Neuronal stem cell (in vitro differentiated cells): Measurements from ENCODE around the gene PPARD.

Experiments
- DNase-seq: peaks from one replicate; pipeline ENCODE4 v3.0.0-alpha.2; 2013; ENCODE audit warnings: low spot score
- H2AFZ ChIP-seq: one replicate; pipeline ENCODE4 v1.6.1; 2013; ENCODE audit warnings: mild to moderate bottlenecking, low read length, inconsistent platforms
- H2AK5ac ChIP-seq: 2 replicates; pipeline ENCODE4 v1.6.1; 2013; ENCODE audit warnings: low read depth, mild to moderate bottlenecking, inconsistent platforms, low read length, moderate library complexity, mixed read lengths
- H2BK120ac ChIP-seq: 2 replicates; pipeline ENCODE4 v1.6.1; 2013; ENCODE audit warnings: low read depth, mild to moderate bottlenecking, inconsistent platforms, low read length, moderate library complexity, mixed read lengths
- H2BK12ac ChIP-seq: one replicate; pipeline ENCODE4 v1.6.1; 2013; ENCODE audit warnings: low read length, inconsistent platforms
- H2BK15ac ChIP-seq: 2 replicates; pipeline ENCODE4 v1.6.1; 2013; ENCODE audit warnings: mild to moderate bottlenecking, low read length, inconsistent platforms, mixed read lengths
- H2BK5ac ChIP-seq: one replicate; pipeline ENCODE4 v1.6.1; 2013; ENCODE audit warnings: inconsistent platforms, mild to moderate bottlenecking, low read length, moderate library complexity
- H3K14ac ChIP-seq: one replicate; pipeline ENCODE4 v1.6.1; 2013; ENCODE audit warnings: low read length, inconsistent platforms
- H3K18ac ChIP-seq: 2 replicates; pipeline ENCODE4 v1.6.1; 2013; ENCODE audit warnings: low read length, inconsistent platforms
- H3K23ac ChIP-seq: 2 replicates; pipeline ENCODE4 v1.6.1; 2013; ENCODE audit warnings: low read depth, mild to moderate bottlenecking, mixed read lengths, low read length, inconsistent platforms; ENCODE audit not compliant: poor library complexity
- H3K27ac ChIP-seq: replicated peaks from 3 replicates; pipeline ENCODE4 v1.5.1; 2013; ENCODE audit warnings: low read length, inconsistent platforms
- H3K27me3 ChIP-seq, 3 experiments: 2 replicates each; pipeline ENCODE4 v1.6.1; 2013; ENCODE audit warnings: low read length in 3 of 3, mild to moderate bottlenecking in 2 of 3, inconsistent platforms in 1 of 3, low read depth in 1 of 3, mixed read lengths in 1 of 3, moderate library complexity in 1 of 3; ENCODE audit not compliant: control insufficient read depth in 3 of 3, insufficient read depth in 3 of 3
- H3K36me3 ChIP-seq, 2 donors: replicated peaks in 1 of 2; 2 replicates each; pipeline ENCODE4 v1.6.1; 2013; ENCODE audit warnings: low read length in 2 of 2; ENCODE audit not compliant: control insufficient read depth in 2 of 2, insufficient read depth in 2 of 2
- H3K4ac ChIP-seq: 2 replicates; pipeline ENCODE4 v1.6.1; 2013; ENCODE audit warnings: inconsistent platforms, mild to moderate bottlenecking, low read length, moderate library complexity
- H3K4me1 ChIP-seq, 2 donors: 1 replicate in 1 of 2; 2 replicates in 1 of 2; pipeline ENCODE4 v1.6.1; 2013; ENCODE audit warnings: low read length in 2 of 2, low read depth in 1 of 2; ENCODE audit not compliant: control insufficient read depth in 2 of 2, insufficient read depth in 1 of 2
- H3K4me2 ChIP-seq: one replicate; pipeline ENCODE4 v1.6.1; 2013; ENCODE audit warnings: mild to moderate bottlenecking, low read length, inconsistent platforms; ENCODE audit not compliant: insufficient read depth, poor library complexity, severe bottlenecking
- H3K4me3 ChIP-seq, 2 donors: 2 replicates each; pipeline ENCODE4 v1.5.1; 2013; ENCODE audit warnings: low read length in 2 of 2, mild to moderate bottlenecking in 2 of 2, inconsistent platforms in 1 of 2, moderate library complexity in 1 of 2
- H3K79me1 ChIP-seq: one replicate; pipeline ENCODE4 v1.6.1; 2013; ENCODE audit warnings: low read depth, mild to moderate bottlenecking, inconsistent platforms, low read length, moderate library complexity
- H3K9ac ChIP-seq: one replicate; pipeline ENCODE4 v1.6.1; 2013; ENCODE audit warnings: mild to moderate bottlenecking, low read depth, low read length, inconsistent platforms; ENCODE audit not compliant: poor library complexity
- H3K9me3 ChIP-seq, 2 donors: replicated peaks in 1 of 2; 2 replicates each; pipeline versions ENCODE3 to v1.6.1; 2013; ENCODE audit warnings: low read length in 2 of 2, mild to moderate bottlenecking in 2 of 2, inconsistent platforms in 1 of 2, low read depth in 1 of 2, mixed read lengths in 1 of 2, moderate library complexity in 1 of 2; ENCODE audit not compliant: control insufficient read depth in 2 of 2, insufficient read depth in 1 of 2
- H4K8ac ChIP-seq: one replicate; pipeline ENCODE4 v1.6.1; 2013; ENCODE audit warnings: low read depth, mild to moderate bottlenecking, inconsistent platforms, low read length, moderate library complexity
- H4K91ac ChIP-seq: one replicate; pipeline ENCODE4 v1.6.1; 2013; ENCODE audit warnings: low read length, low read depth, mild to moderate bottlenecking, inconsistent platforms; ENCODE audit not compliant: poor library complexity
- WGBS, 2 donors: extraction: QIAGEN DNeasy Blood & Tissue Kit; methylation state at CpG; one replicate each; pipeline ENCODE4 v1.1.7; 2013; ENCODE audit warnings: missing lambda C conversion rate in 2 of 2, mixed read lengths in 1 of 2; ENCODE audit not compliant: insufficient read length in 2 of 2, insufficient replicate concordance in 1 of 2; ENCODE audit errors: extremely low coverage in 2 of 2; 5-methylcytosine and 5-hydroxymethylcytosine counted together

PPARD gene

DNA sequence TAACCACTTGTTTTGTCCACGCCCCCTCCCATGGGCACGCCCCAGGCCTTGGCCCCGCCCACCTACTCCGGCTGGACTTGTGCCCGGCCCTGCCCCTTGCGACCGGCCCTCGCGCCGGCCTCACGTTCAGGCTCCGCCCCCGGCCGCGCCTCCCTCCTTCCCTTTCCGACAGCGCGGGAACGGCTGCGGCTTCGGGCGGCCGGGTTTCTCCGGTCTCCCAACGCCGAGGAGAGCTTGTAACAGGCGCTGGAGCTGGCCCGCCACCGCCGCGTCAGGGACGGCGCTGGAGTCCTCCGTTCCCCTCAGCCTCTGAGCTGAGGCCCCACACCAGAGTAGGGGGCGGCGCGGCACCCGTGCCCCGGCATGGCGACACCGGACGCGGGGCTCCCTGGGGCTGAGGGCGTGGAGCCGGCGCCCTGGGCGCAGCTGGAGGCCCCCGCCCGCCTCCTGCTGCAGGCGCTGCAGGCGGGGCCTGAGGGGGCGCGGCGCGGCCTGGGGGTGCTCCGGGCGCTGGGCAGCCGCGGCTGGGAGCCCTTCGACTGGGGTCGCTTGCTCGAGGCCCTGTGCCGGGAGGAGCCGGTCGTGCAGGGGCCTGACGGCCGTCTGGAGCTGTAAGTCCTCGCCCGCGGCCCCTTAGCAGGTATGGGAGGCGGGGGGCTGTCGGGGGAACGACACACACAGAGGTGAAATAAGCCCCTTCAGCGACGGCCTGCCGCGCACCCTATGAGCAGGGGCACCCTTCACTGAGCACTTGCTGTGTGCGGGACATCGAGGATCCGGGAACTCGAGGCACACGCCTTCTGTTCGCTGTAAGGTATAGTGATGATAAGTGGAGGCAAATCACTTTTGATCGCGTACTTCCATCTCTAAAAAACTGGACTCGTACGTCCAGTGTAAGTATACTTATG, 110.1 kb downstream of the PPARD start, which contains the start of gene FANCE:
Gene FANCE (plus strand): TSS at position 156 of the 908 bp plus-strand sequence. CDS start 208 bp downstream, at position 364.
- no peak within 1 kb of the TSS for H2BK120ac ChIP-seq
- peak within 1 kb of the TSS; percentile 82 for H2BK12ac ChIP-seq
- peak within 1 kb of the TSS; percentile 98 for H3K18ac ChIP-seq
- peaks cover 0 to 11% (median 5%) of the 10 kb centered on the region in 3 experiments for H3K27me3 ChIP-seq
- peak; percentile 97 for DNase-seq
- WGBS, 2 donors, result no CpG with 5 or more reads among the region's 87 CpGs
- peaks cover 13 to 16% of the 10 kb centered on the region in 2 donors for H3K4me1 ChIP-seq
- peak within 1 kb of the TSS; percentile 94 for H2BK15ac ChIP-seq
- H2AK5ac ChIP-seq, result peak within 1 kb of the TSS; percentile 95
- H3K36me3 ChIP-seq, result peaks cover 8 to 20% of the 10 kb centered on the region in 2 donors
- H3K4ac ChIP-seq, result no peak within 1 kb of the TSS
- peak within 1 kb of the TSS; percentile 89 for H3K14ac ChIP-seq
- H2BK5ac ChIP-seq, result peak within 1 kb of the TSS; percentile 36
- H3K9ac ChIP-seq, result peak within 1 kb of the TSS; percentile 92
- H3K9me3 ChIP-seq, result no peaks in the 10 kb centered on the region
- peak within 1 kb of the TSS; percentile 98 for H2AFZ ChIP-seq
- H4K91ac ChIP-seq, result no peak within 1 kb of the TSS
- H3K4me2 ChIP-seq, result peak within 1 kb of the TSS; percentile 94
- H3K27ac ChIP-seq, result peak within 1 kb of the TSS; percentile 62
- no peak within 1 kb of the TSS for H4K8ac ChIP-seq
- H3K79me1 ChIP-seq, result peaks cover 3% of the 10 kb centered on the region
- H3K23ac ChIP-seq, result peak within 1 kb of the TSS; percentile 97
- H3K4me3 ChIP-seq, result peak within 1 kb of the TSS; percentile 67 to 92

DNA sequence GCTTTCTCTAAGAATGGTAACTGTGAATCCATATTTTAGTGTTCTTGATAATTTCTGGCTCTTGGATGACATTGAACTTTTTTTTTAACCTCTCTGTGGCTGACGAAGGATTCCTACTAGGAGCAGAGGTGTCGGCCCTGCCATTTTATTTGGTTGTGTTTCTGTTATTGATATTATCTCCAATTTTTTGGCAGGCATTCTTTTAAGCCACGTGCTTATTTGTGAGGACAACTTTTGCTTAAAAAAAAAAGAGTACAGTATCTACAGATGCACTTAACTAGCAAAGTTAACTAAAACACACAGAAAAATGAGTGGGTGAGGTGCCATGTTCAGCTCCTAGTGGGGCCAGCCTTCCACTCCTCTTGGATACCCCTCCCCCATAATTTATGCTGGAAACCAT, 110.9 kb downstream of the PPARD start:
- Histone ChIP-seq H3K36me3 (peaks cover 10 to 28% of the 10 kb centered on the region in 2 donors), H4K91ac (no peak overlapping the region), H3K9me3 (no peaks in the 10 kb centered on the region), H3K4me3 (peak overlapping the region in 1 of 2 donors; percentile 67), H2AFZ (no peak overlapping the region), H3K23ac (no peak overlapping the region), H3K14ac (no peak overlapping the region), H2BK120ac (no peak overlapping the region), H3K18ac (no peak overlapping the region), H2BK12ac (no peak overlapping the region), H4K8ac (no peak overlapping the region), H3K4me1 (peaks cover 13 to 16% of the 10 kb centered on the region in 2 donors), H3K4ac (no peak overlapping the region), H2BK5ac (no peak overlapping the region), H3K27ac (no peak overlapping the region), H3K79me1 (peaks cover 3% of the 10 kb centered on the region), H3K9ac (no peak overlapping the region), H2BK15ac (no peak overlapping the region), H2AK5ac (no peak overlapping the region), H3K27me3 (peaks cover 0 to 11% (median 5%) of the 10 kb centered on the region in 3 experiments), H3K4me2 (no peak overlapping the region)
- no CpG with 5 or more reads among the region's 3 CpGs for WGBS, 2 donors
- no peak for DNase-seq

DNA sequence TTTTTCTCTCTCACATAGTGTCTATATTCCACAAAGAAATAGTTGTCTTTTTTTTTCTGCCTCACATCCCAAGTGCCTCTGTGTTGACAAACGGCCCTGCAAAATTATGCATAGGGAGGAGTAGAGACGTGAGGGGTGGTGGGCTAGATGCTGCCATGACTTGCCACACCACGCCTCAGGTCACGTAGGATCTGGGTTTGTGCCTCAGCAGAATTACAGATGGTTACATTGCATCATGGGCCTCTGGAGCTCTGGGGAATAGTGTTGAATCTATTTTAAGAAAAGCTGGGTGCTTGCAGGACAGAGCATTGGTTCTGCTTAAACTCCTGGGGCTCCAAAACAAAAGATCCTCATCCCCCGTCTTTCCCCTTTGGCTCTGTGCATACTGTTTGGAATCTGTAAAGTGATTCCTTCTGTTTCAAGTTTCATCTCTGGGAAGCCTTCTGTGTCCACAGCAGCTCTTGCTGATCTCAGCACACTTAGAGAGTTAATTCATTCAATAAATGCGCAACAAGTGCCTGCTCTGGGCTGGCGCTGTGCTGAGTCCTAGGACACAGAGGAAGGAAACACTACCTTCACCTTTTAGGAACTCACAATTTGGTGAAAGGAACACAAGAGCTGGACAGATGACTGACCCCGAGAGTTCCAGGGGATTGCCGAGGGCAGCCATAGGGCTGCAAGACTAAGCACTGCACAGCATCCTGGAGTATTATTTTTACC, 112.2 kb downstream of the PPARD start:
- no peak overlapping the region for H3K14ac ChIP-seq
- H3K79me1 ChIP-seq, result peaks cover 3% of the 10 kb centered on the region
- no CpG with 5 or more reads among the region's 9 CpGs for WGBS, 2 donors
- no peak overlapping the region for H2BK120ac ChIP-seq
- no peak overlapping the region for H4K91ac ChIP-seq
- H3K23ac ChIP-seq, result no peak overlapping the region
- no peak overlapping the region for H4K8ac ChIP-seq
- peaks cover 0 to 11% (median 5%) of the 10 kb centered on the region in 3 experiments for H3K27me3 ChIP-seq
- no peaks in the 10 kb centered on the region for H3K9me3 ChIP-seq
- H3K9ac ChIP-seq, result no peak overlapping the region
- no peak overlapping the region for H3K4ac ChIP-seq
- peak overlapping the region; percentile 28 for H3K27ac ChIP-seq
- H3K36me3 ChIP-seq, result peaks cover 16 to 41% of the 10 kb centered on the region in 2 donors
- no peak overlapping the region for H3K4me2 ChIP-seq
- H2BK5ac ChIP-seq, result no peak overlapping the region
- no peak overlapping the region for H2BK12ac ChIP-seq
- peaks cover 13 to 16% of the 10 kb centered on the region in 2 donors for H3K4me1 ChIP-seq
- H2AK5ac ChIP-seq, result no peak overlapping the region
- no peak overlapping the region for H3K4me3 ChIP-seq
- H2BK15ac ChIP-seq, result no peak overlapping the region
- H2AFZ ChIP-seq, result no peak overlapping the region
- DNase-seq, result no peak
- no peak overlapping the region for H3K18ac ChIP-seq

DNA sequence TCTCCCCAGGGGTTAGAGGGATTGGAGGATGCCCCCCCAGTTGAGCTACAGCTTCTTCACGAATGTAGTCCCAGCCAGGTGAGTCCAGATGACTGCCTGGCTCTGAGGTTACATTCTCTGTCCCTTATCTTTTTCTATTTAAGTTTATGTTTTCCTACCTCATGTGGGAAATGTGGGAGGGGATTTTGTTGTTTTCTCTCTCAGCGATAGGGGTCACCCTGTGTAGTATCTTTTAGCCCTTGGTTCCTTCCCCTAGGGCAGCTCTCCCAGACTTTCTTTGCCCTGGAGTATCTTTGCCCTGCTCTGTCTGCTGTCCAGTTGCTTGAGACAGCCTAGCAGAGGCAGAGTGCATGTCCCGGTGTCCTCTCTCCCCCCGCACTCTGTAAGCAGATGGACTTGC, 115.5 kb downstream of the PPARD start:
- Histone ChIP-seq H2AK5ac (no peak overlapping the region), H2AFZ (no peak overlapping the region), H3K27me3 (no peaks in the 10 kb centered on the region), H3K27ac (no peak overlapping the region), H2BK5ac (no peak overlapping the region), H2BK12ac (no peak overlapping the region), H3K4ac (no peak overlapping the region), H3K4me3 (no peak overlapping the region), H3K4me2 (no peak overlapping the region), H4K8ac (no peak overlapping the region), H3K4me1 (peaks cover 8 to 12% of the 10 kb centered on the region in 2 donors), H2BK15ac (no peak overlapping the region), H3K79me1 (no peaks in the 10 kb centered on the region), H3K9ac (no peak overlapping the region), H3K18ac (no peak overlapping the region), H3K14ac (no peak overlapping the region), H2BK120ac (no peak overlapping the region), H3K9me3 (no peaks in the 10 kb centered on the region), H4K91ac (no peak overlapping the region), H3K36me3 (peaks cover 26 to 63% of the 10 kb centered on the region in 2 donors), H3K23ac (peak overlapping the region; percentile 11)
- no peak for DNase-seq
- WGBS, 2 donors, result no CpG with 5 or more reads among the region's 4 CpGs
